HepG2 (cell line): Measurements from ENCODE around the gene CALML5. TPM values are rescaled to one million over a fixed set of nuclear protein-coding genes. Genes with fewer than 3 reads are reported as not detected.
A peak's percentile ranks its signal among the peaks of the same experiment; 100 is the strongest.

Experiments
- ATF7 ChIP-seq, 2 experiments: fragments of 450-650 bp in 1 of 2; sonication (generic) in 1 of 2; formaldehyde crosslinking in 1 of 2; IDR thresholded peaks; 2 replicates each; pipeline versions ENCODE4 v1.4.0 to v1.6.1; 2016 to 2020; ENCODE audit warnings: antibody characterized with exemption in 1 of 2, mild to moderate bottlenecking in 1 of 2, missing genetic modification reagents in 1 of 2
- CEBPZ ChIP-seq: IDR thresholded peaks from 2 replicates; pipeline ENCODE4 v1.6.1; 2012; ENCODE audit warnings: low read length, improper control_type of control experiment
- KDM2A ChIP-seq: sonication (generic); formaldehyde crosslinking; IDR thresholded peaks from 2 replicates; pipeline ENCODE4 v1.4.0; 2020; ENCODE audit warnings: low read depth, missing genetic modification reagents, borderline replicate concordance
- PHF5A ChIP-seq: IDR thresholded peaks from one replicate; pipeline ENCODE4 v1.6.1; 2018; ENCODE audit warnings: low read depth, missing genetic modification reagents; ENCODE audit not compliant: unreplicated experiment
- SAP130 ChIP-seq: IDR thresholded peaks from 2 replicates; pipeline ENCODE4 v1.6.1; 2016; ENCODE audit warnings: low read depth
- SMARCC2 ChIP-seq: fragments of 450-650 bp; IDR thresholded peaks from 2 replicates; pipeline ENCODE4 v1.6.1; 2017; ENCODE audit warnings: antibody characterized with exemption, mild to moderate bottlenecking
- ZBTB7A ChIP-seq: sonication (generic); formaldehyde crosslinking; IDR thresholded peaks from 2 replicates; pipeline ENCODE4 v1.8.0; 2022; ENCODE audit warnings: mild to moderate bottlenecking, missing genetic modification reagents
- ZNF180 ChIP-seq: sonication (generic); formaldehyde crosslinking; IDR thresholded peaks from 2 replicates; pipeline ENCODE4 v1.4.0; 2020; ENCODE audit warnings: low read depth, missing genetic modification reagents, borderline replicate concordance
- ZNF687 ChIP-seq: sonication (generic); formaldehyde crosslinking; IDR thresholded peaks from 2 replicates; pipeline ENCODE4 v1.5.1; 2020; ENCODE audit warnings: mild to moderate bottlenecking, missing genetic modification reagents, moderate library complexity
- ZNF747 ChIP-seq: sonication (generic); formaldehyde crosslinking; IDR thresholded peaks from 2 replicates; pipeline ENCODE4 v1.8.1; 2023; ENCODE audit warnings: missing genetic modification reagents, mild to moderate bottlenecking, borderline replicate concordance
- polyA plus RNA-seq, 8 experiments: library from polyadenylated mRNA; depleted of rRNA in 3 of 8; stranded (reverse) in 7 of 8; unstranded in 1 of 8; fragments of >200 nt; fragmentation: Illumina TruSeq in 4 of 8; extraction: Trizol in 4 of 8; gene quantifications; 2 replicates each; pipeline versions ENCODE4 v1.2.1 to v1.2.3, GENCODE V29; 2011 to 2016; ENCODE audit warnings: low read depth in 4 of 8, missing spikeins in 1 of 8, mixed read lengths in 1 of 8; ENCODE audit not compliant: insufficient read depth in 1 of 8
- total RNA-seq, 5 experiments: library from RNA; depleted of rRNA; stranded (reverse); fragments of >200 nt; fragmentation: Illumina TruSeq; extraction: Trizol; gene quantifications; 2 replicates each; pipeline ENCODE4 v1.2.3, GENCODE V29; 2016; ENCODE audit warnings: low read depth in 1 of 5
- TF ChIP-seq, protein P1 (sequence below): sonication (generic); formaldehyde crosslinking; IDR thresholded peaks from 2 replicates; pipeline ENCODE4; 2020; ENCODE audit warnings: missing genetic modification reagents, mild to moderate bottlenecking, borderline replicate concordance
- TF ChIP-seq, protein P2 (sequence below): sonication (generic); formaldehyde crosslinking; IDR thresholded peaks from 2 replicates; pipeline ENCODE4 v1.4.0; 2020; ENCODE audit warnings: missing genetic modification reagents

CALML5 gene
- total and polyA plus RNA-seq, 2 of the 13 experiments (the other 11 are each of a cell fraction or from before 2014, with no cell fraction given): not detected

- TF ChIP-seq KDM2A (CRISPR knock-in tag) (peak; percentile 42; the same call in 1 of the 2 replicates), ZNF747 (no peak), CEBPZ (no peak), ATF7 (IDR thresholded peaks at IDR 0.05) (no peak), ATF7 (CRISPR knock-in tag; IDR thresholded peaks at IDR 0.05) (0 out of 2 replicates have a peak, but pooled peaks have one; percentile 24), PHF5A (CRISPR knock-in tag) (no peak), ZNF180 (CRISPR knock-in tag) (no peak), ZBTB7A (CRISPR knock-in tag) (0 out of 2 replicates have a peak, but pooled peaks have one; percentile 56), SAP130 (CRISPR knock-in tag) (0 out of 2 replicates have a peak, but pooled peaks have one; percentile 15), ZNF687 (CRISPR knock-in tag) (peak; percentile 85), SMARCC2 (no peak)
- TF ChIP-seq, protein P1, sequence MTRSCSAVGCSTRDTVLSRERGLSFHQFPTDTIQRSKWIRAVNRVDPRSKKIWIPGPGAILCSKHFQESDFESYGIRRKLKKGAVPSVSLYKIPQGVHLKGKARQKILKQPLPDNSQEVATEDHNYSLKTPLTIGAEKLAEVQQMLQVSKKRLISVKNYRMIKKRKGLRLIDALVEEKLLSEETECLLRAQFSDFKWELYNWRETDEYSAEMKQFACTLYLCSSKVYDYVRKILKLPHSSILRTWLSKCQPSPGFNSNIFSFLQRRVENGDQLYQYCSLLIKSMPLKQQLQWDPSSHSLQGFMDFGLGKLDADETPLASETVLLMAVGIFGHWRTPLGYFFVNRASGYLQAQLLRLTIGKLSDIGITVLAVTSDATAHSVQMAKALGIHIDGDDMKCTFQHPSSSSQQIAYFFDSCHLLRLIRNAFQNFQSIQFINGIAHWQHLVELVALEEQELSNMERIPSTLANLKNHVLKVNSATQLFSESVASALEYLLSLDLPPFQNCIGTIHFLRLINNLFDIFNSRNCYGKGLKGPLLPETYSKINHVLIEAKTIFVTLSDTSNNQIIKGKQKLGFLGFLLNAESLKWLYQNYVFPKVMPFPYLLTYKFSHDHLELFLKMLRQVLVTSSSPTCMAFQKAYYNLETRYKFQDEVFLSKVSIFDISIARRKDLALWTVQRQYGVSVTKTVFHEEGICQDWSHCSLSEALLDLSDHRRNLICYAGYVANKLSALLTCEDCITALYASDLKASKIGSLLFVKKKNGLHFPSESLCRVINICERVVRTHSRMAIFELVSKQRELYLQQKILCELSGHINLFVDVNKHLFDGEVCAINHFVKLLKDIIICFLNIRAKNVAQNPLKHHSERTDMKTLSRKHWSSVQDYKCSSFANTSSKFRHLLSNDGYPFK: peak; percentile 50; the same call in 1 of the 2 replicates
- TF ChIP-seq, protein P2, sequence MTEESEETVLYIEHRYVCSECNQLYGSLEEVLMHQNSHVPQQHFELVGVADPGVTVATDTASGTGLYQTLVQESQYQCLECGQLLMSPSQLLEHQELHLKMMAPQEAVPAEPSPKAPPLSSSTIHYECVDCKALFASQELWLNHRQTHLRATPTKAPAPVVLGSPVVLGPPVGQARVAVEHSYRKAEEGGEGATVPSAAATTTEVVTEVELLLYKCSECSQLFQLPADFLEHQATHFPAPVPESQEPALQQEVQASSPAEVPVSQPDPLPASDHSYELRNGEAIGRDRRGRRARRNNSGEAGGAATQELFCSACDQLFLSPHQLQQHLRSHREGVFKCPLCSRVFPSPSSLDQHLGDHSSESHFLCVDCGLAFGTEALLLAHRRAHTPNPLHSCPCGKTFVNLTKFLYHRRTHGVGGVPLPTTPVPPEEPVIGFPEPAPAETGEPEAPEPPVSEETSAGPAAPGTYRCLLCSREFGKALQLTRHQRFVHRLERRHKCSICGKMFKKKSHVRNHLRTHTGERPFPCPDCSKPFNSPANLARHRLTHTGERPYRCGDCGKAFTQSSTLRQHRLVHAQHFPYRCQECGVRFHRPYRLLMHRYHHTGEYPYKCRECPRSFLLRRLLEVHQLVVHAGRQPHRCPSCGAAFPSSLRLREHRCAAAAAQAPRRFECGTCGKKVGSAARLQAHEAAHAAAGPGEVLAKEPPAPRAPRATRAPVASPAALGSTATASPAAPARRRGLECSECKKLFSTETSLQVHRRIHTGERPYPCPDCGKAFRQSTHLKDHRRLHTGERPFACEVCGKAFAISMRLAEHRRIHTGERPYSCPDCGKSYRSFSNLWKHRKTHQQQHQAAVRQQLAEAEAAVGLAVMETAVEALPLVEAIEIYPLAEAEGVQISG (CRISPR knock-in tag): peak; percentile 30; the same call in 1 of the 2 replicates
Measured at GRCh38 chr10:5466451-5467206, 32.7 kb downstream of the CALML5 start (continued).
